Right lobe of liver (tissue), 6 donors: ENCODE data around the gene SEMA6B. TPM values are rescaled to one million over a fixed set of nuclear protein-coding genes. Genes with fewer than 3 reads are reported as not detected.

ENCODE experiments used
- ATAC-seq, 4 donors: fragments of 200-7000 bp; cut with Tn5 transposase; one replicate each; pipeline ENCODE4 v1.9.1; 2020; ENCODE audit warnings: mild to moderate bottlenecking in 4 of 4, moderate library complexity in 4 of 4
- DNase-seq, 3 donors: peaks; one replicate each; pipeline ENCODE4 v3.0.0-alpha.2; 2020
- H3K27ac ChIP-seq, 3 donors: fragments of 200-600 bp; one replicate each; pipeline ENCODE4 v1.8.0; 2022
- H3K27me3 ChIP-seq, 2 donors: fragments of 200-600 bp; one replicate each; pipeline ENCODE4 v1.8.0; 2022
- H3K36me3 ChIP-seq, 4 donors: fragments of 200-600 bp; sonication (generic) in 1 of 4; one replicate each; pipeline versions ENCODE4 v1.5.1 to v1.8.0; 2017 to 2022; ENCODE audit warnings: control low read depth in 1 of 4
- H3K4me1 ChIP-seq, 4 donors: fragments of 200-600 bp; sonication (generic) in 1 of 4; one replicate each; pipeline versions ENCODE4 v1.5.1 to v1.8.0; 2017 to 2022; ENCODE audit warnings: control low read depth in 1 of 4
- H3K4me3 ChIP-seq, 3 donors: fragments of 200-600 bp; one replicate each; pipeline ENCODE4 v1.8.0; 2022
- H3K9me3 ChIP-seq, 4 donors: fragments of 200-600 bp; sonication (generic) in 1 of 4; one replicate each; pipeline versions ENCODE4 v1.5.1 to v1.8.0; 2017 to 2022; ENCODE audit warnings: control low read depth in 1 of 4
- CTCF ChIP-seq, 4 donors: fragments of 200-600 bp in 3 of 4; fragments of 450-650 bp in 1 of 4; IDR thresholded peaks; one replicate each; pipeline versions ENCODE4 v1.5.1 to v1.8.0; 2016 to 2022; ENCODE audit warnings: antibody characterized with exemption in 4 of 4, mild to moderate bottlenecking in 2 of 4
- POLR2A ChIP-seq: fragments of 450-650 bp; IDR thresholded peaks from one replicate; pipeline ENCODE4 v1.6.1; 2017; ENCODE audit warnings: antibody characterized with exemption, mild to moderate bottlenecking
- WGBS: methylation state at CpG from one replicate; pipeline ENCODE4 v1.1.6; 2018; ENCODE audit warnings: low coverage, low lambda C conversion rate; ENCODE audit not compliant: insufficient coverage; ENCODE audit errors: missing lambda C conversion rate; 5-methylcytosine and 5-hydroxymethylcytosine counted together
- intact Hi-C, 2 donors: fragments of 100-400 bp; cut with DNase I; formaldehyde crosslinking; loops; one replicate each; pipeline versions ENCODE4 v1.11.2 to v1.14.1; 2022
- total RNA-seq, 6 experiments: library from RNA; depleted of rRNA in 2 of 6; stranded (reverse); fragments of >200 nt in 2 of 6; fragmentation: NEBNext Ultra II Directional in 3 of 6; extraction: Animal tissue kit (Norgen Biotek cat#: 25700) in 3 of 6; gene quantifications; one replicate each; pipeline versions ENCODE4 v1.1.0 to v1.2.4, GENCODE V29; 2016 to 2023
- donor health status: DM: no; HTN: yes; CAD: no.
- donor health status: DM: no; HTN: no; CAD: no.
- donor health status: DM: no; HTN: no; CAD: no.
- donor health status: DM: no; HTN: yes; CAD: no.
- donor health status: DM: no; HTN: yes; CAD: no.

Gene SEMA6B
- total RNA-seq, 6 experiments from 2014 or later: 1.0 to 6.5 (median 2.3) TPM

- peak in 1 of 3 donors; percentile 23 for DNase-seq
Measured at GRCh38 chr19:4511300-4512054, 48.0 kb downstream of the SEMA6B start.

GRCh38 chr19:4510435-4511255 lies 48.8 kb downstream of the SEMA6B start:
- ATAC-seq: peak; percentile 7 to 11 (median 8)
- H3K27me3 ChIP-seq: no peaks in the 10 kb centered on the region
- TF ChIP-seq POLR2A (no peak), CTCF (IDR thresholded peaks at IDR 0.05) (no peak)
- H3K9me3 ChIP-seq: no peaks in the 10 kb centered on the region
- no peak overlapping the region for H3K4me3 ChIP-seq
- DNase-seq: peak in 1 of 3 donors; percentile 33
- H3K27ac ChIP-seq: no peak overlapping the region
- H3K36me3 ChIP-seq: peaks cover 0 to 49% (median 20%) of the 10 kb centered on the region in 4 donors
- WGBS: 82% methylated on average over 9 of the region's 37 CpGs
- intact Hi-C loops: no loop called here
- no peaks in the 10 kb centered on the region for H3K4me1 ChIP-seq

More at GRCh38 chr19:4511300-4512054, 48.0 kb downstream of the SEMA6B start:
- Histone ChIP-seq H3K27ac (no peak overlapping the region), H3K36me3 (peaks cover 0 to 54% (median 21%) of the 10 kb centered on the region in 4 donors), H3K27me3 (no peaks in the 10 kb centered on the region), H3K4me1 (peaks cover 0 to 3% (median 0%) of the 10 kb centered on the region in 4 donors), H3K9me3 (no peaks in the 10 kb centered on the region), H3K4me3 (no peak overlapping the region)
- peak in 3 of 4 donors; percentile 3 to 8 (median 6) for ATAC-seq
- TF ChIP-seq CTCF (IDR thresholded peaks at IDR 0.05): no peak
- no peak for TF ChIP-seq POLR2A
- intact Hi-C loops: no loop called here
- 73% methylated on average over 12 of the region's 27 CpGs for WGBS

- Histone ChIP-seq H3K27ac (no peak overlapping the region), H3K4me3 (no peak overlapping the region), H3K36me3 (peaks cover 0 to 48% (median 21%) of the 10 kb centered on the region in 4 donors), H3K4me1 (no peaks in the 10 kb centered on the region), H3K27me3 (no peaks in the 10 kb centered on the region), H3K9me3 (no peaks in the 10 kb centered on the region)
- ATAC-seq: no peak
- 87% methylated on average over 6 of the region's 21 CpGs for WGBS
- no peak for TF ChIP-seq POLR2A
- TF ChIP-seq CTCF (IDR thresholded peaks at IDR 0.05): no peak
- intact Hi-C loops: no loop called here
- no peak for DNase-seq
Measured at GRCh38 chr19:4508698-4509097, 50.8 kb downstream of the SEMA6B start.

- Histone ChIP-seq H3K36me3 (peaks cover 0 to 51% (median 17%) of the 10 kb centered on the region in 4 donors), H3K27me3 (no peaks in the 10 kb centered on the region), H3K4me1 (no peaks in the 10 kb centered on the region), H3K9me3 (no peaks in the 10 kb centered on the region), H3K4me3 (no peak overlapping the region), H3K27ac (no peak overlapping the region)
- intact Hi-C loops: no loop called here
- WGBS: 75% methylated on average over 2 of the region's 17 CpGs
- TF ChIP-seq POLR2A: no peak
- TF ChIP-seq CTCF (IDR thresholded peaks at IDR 0.05): no peak
- DNase-seq (no peak), ATAC-seq (no peak)
Measured at GRCh38 chr19:4507804-4508203, 51.7 kb downstream of the SEMA6B start.
